GM19193 (cell line): ENCODE measurements around the gene TALDO1.
A peak's percentile ranks its signal among the peaks of the same experiment; 100 is the strongest.

ENCODE experiments used
- POLR2A ChIP-seq: IDR thresholded peaks from 4 replicates; pipeline ENCODE4 v1.6.1; 2011; ENCODE audit not compliant: insufficient read depth, insufficient read length; ENCODE audit errors: extremely low read depth

Gene TALDO1

GRCh38 chr11:791658-792534 is 44.6 kb downstream of the TALDO1 start:
- no peak for TF ChIP-seq POLR2A

DNA sequence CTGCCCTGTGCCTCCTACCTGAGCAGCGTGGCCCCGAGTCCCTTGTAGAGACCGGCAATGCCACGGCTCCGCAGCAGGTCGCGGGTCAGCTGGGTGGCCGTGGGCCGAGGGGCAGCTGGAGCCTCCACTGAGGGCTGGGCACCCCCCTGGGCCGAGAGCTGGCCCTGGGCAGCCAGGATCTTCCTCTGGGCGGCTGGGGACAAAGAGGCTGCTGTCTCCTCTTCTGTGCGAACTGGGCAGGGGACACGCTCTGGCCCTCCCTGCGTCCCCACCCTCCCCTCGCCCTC is 45.2 kb downstream of the TALDO1 start:
- no peak for TF ChIP-seq POLR2A

GRCh38 chr11:792873-793272 is 45.6 kb downstream of the TALDO1 start:
- no peak for TF ChIP-seq POLR2A

GRCh38 chr11:793556-793955 is 46.3 kb downstream of the TALDO1 start:
- TF ChIP-seq POLR2A = no peak

DNA sequence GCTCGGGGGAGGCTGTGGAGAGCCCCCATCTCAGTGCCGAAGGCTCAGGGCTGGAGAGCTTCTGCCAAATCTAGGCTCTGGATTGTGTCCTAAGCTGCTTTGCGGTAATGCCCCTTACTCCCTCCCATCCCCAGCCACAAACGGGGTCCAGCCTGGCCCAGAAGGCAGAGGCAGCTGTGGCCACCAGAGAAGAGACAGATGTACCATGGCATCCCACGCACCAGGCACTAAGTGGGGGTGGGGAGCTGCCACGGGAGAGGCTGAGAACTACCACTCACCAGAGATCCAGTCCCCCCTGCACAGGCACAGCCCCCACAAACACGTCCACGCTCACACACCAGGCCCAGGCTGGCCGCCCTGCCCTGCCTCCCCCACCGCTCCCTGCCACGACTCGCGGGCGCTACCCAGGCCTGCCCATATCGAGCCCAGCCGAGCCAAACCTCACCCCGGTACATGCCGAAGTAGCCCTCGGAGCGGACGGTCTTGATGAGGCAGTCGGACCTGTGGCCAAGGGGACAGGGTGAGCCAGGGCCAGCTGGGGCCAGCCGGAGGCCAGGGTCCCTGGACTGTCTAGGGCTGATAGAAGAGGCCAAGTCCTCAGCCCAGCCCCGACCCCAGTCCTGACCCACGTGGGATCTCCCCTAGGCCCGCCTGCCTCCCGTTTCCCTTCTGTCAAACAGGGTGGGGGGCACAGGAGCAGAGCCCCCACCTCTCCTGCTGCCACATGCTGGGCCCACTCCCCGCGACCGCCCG is 46.9 kb downstream of the TALDO1 start:
- no peak for TF ChIP-seq POLR2A

GRCh38 chr11:794766-795633 is 47.7 kb downstream of the TALDO1 start:
- TF ChIP-seq POLR2A = no peak

DNA sequence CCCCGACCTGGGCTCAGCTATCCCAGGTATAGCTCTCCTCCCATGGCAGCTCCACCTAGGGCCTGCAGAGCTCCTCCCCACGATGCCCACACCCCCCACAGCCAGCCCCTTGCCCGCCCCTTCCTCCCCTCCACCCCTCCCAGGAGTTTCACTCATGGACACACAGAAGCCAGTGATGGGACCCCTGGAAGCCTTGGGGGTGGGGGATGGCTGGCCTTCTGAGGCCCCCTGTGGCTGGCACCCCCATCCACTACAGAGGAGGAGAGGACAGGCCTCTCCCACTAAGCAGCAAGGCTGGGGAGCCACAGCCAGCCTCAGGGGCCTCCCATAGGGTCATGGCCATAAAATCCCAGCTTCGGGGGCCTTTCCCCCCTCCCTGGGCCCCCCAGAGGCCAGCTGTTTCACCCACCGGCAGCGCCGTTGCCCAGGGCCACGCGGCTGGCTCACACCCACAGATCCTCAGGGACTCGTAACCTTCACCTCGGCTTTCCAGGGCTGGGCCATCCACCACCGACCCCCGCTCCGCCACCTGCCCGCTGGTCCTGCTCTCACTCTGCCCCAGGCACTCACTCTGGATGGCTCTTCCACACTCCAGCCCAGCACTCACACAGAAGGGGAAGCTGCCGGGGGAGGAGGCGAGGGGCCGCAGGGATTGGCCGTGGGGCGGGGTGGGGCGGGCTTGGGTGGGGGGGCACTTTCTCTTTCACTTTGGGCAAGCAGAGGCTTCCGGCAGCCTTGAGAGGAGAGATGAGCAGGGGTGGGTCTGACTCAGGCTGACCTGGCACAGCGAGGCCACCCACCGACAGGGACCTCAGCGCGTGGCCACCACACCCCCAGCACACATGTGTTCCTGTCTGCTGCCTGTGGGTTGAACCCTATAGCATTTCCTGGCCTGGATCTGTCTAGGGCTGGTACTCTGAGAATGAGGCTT is 48.6 kb downstream of the TALDO1 start:
- TF ChIP-seq POLR2A = peak; percentile 12

- peak; percentile 10 for TF ChIP-seq POLR2A
Measured at GRCh38 chr11:796565-797295, 49.5 kb downstream of the TALDO1 start.

DNA sequence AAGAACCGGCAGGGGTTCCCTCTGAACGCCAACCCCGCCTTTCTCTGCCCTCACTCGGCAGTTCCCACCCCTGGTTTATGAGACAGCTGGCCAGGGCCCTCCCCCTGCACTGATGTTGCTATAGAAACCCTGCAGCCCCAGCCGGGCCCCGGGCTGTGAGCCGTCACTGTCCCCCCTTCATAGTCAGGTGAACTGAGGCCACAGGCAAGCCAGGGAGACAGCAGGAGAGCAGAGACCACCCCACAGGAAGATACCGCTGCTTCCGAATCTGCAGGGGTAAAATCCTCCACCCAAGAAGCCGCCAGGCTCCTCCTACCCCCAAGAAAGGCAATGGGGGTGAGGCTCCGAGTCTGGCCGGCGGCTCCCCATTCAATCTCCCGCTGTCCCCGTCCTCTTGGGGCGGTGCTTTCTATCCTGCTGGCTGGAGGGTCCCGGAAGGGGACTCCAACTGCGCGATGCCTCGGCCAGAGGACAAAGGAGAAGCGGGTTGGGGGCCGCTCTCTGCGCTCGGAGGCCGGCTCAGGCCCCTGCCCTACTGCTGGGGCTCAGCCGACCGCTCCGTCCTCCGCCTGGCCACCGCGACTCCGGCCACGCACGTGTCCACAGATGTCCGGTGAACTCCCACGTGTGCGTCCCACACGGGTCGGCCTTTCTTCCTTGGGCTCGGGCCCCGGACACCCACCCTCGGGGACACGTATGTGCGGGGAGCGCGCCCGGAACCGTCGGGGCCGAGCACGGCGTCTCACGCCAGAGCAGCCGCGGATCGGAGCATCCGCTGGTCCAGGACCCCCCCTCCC is 50.2 kb downstream of the TALDO1 start:
- TF ChIP-seq POLR2A = no peak

DNA sequence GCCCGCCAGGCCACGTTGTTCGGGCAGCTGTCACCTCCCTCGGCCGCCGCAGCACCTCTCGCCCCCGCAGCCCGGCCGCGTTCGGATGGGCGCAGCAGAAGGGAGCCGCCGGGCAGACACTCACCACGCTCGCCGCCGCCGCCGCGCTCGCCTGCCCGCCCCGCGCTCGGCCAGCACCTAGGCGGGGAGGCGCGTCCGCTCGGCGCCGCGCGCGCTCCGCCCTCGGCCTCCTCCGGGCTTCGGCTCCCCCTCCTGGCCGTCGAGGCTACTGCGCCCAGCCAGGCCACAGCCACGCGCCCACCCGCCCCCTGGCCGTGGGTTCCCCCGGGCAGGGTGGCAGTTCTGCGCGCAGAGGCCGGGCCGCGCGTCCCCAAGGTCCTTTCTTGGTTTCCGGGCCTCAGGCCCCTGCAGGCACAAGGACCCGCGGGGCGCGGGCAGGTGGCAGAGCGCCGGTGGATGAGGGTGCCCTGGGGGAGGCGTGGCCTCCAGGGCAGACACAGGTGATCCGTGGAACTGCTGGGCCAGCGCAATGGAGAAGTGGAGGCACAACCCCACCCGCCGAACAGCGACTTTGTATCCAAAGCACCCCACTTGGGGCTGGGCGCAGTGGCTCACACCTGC is 50.9 kb downstream of the TALDO1 start, which contains the start of gene SLC25A22:
TSS of gene SLC25A22 (minus strand) at position 189 of the 621 bp plus-strand sequence. CDS start 3,275 bp downstream, outside the sequence.
- TF ChIP-seq POLR2A = peak; percentile 61

- no peak for TF ChIP-seq POLR2A
Measured at GRCh38 chr11:799641-800316, 52.5 kb downstream of the TALDO1 start.

DNA sequence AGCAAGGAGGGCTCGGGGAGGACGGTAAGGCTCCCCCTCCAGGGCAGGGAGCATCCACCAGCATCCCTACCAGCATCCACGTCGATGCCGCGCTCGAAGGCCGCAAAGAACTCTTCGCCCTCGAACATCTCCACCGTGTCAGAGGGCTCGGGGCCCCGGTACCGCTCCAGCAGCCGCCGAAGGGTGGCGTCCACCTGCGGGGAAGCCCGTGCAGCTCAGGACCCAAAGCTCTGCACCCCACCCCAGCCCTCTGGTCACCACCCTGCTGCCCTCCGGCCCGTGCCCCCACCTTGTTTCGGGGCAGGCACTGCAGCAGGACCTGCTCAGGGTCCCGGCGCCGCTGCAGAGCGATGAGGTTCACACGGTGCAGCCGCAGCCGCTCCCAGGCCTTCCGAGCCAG is 53.2 kb downstream of the TALDO1 start:
- TF ChIP-seq POLR2A = no peak
